Measurements from ENCODE around the gene DYNC1I1.

Gene DYNC1I1

DNA sequence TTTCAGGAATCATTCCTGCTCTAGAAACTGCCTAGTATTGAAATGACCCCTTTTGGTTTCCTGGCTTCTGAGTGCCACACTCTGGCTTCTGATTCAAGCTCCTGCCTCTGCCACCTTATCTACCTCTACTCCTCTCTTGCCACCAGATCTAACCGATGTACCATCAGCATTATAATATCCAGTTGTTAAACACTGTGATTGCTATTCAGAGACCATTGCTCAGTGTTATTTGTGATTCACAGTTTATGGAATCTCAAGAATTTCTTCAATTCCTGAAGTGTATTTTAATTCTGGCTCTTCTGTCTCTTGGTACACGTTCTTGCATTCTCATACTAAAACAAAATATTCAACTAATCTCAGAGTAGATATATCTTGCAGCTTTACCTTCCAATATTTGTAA lies 88.7 kb downstream of the DYNC1I1 start:
- DNase-seq = no peak

DNA sequence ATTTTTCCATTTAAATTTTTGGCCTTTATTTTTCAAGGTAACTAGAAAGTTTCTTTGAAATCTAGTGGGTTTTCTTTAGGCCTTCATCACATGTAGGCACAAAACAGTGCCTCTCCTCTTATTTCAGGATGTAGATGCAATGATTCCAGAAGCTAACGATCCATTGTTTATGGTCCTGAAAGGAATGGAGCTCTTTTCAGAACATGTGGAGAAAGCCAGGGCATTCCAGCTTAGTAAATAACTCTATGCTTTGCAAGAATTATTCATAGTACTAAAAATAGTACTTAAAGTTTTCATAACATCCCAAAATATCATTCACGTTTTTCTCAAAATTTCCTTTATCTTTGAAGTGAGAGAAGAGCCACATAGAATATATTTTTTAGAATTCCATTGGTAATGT lies 91.3 kb downstream of the DYNC1I1 start:
- DNase-seq = no peak

DNA sequence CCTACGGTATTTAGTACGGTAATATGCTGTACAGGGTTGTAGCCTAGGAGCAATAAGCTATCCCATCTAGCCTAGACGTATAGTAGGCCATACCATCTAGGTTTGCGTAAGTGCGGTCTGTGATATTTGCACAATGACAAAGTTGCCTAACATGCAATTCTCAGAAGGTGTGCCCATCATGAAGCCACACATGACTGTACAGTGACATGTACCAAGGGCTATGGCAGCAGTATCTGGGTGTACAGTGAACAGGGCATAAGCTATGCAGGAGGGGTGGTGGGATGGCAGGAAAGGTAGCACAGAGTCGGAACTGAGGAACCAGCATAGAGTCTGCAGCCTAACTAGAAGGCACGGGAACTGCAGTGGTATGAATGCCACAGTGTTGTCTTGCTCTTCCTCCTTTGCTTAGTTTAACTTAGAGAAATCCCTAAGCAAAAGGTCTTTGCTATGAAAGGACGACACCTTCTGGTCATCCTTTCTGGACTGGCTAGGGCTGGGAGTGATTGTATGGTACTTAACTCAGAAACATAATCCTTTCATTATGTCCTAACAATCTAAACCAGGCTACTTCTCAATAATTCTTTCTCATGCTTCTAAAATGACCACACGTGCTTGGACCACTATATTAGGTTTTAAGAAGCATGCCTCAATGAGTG lies 93.5 kb downstream of the DYNC1I1 start:
- DNase-seq = no peak

DNA sequence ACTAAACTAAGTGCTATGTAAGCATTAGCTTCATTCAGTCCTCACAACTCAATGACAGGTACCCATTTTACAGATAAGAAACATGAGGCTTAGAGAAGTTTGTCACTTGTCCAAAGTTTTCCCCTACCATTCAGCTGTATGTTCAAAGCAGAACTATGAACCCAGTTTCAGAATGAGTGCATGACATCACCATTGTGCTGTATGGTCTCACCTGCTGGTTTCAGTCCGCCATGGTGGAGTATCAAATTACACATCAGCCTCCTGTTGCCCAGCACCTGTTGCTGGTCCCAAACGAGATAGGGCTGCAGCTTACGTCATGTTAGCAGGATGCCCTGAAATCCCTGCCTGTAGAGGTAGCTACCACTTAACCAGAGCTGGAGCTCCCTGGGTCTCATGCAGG lies 95.0 kb downstream of the DYNC1I1 start:
- DNase-seq = peak; percentile 93

DNA sequence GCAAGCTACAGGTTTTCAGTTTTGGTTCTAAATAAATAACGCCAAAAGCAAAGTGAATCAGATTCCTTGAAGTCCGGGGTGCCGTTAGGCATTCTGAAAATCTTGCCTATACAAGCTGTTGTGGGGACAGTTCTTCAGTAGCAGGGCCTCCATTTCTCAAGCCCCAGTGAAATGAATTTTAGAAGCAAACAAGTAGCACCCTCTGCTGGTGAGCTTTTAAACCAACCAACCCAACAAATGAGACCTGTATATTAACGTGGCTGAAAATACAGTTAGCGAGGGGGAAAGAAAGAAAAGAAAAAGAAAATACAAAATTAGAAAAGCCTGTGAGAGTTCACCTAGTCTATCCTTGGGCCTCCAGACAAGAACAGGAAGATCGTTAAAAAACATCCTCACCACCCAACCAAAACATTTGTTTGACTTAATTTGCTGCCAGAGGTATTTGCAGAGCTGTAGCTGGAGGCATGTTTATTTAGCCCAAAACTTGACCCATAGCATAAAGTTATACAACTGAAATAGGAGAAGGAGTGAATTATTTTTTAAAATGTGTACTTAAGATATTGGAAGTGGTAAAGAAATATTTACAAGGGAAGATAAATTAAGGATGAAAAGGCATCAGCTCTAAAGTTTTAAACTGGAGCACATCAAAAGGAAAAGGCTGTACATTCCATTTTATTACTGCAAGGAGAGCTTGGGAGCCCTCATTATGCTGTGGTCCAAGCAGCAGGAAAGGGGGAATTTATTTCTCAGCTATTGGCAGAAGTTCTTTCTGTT lies 98.9 kb downstream of the DYNC1I1 start:
- DNase-seq = peak; percentile 13

DNA sequence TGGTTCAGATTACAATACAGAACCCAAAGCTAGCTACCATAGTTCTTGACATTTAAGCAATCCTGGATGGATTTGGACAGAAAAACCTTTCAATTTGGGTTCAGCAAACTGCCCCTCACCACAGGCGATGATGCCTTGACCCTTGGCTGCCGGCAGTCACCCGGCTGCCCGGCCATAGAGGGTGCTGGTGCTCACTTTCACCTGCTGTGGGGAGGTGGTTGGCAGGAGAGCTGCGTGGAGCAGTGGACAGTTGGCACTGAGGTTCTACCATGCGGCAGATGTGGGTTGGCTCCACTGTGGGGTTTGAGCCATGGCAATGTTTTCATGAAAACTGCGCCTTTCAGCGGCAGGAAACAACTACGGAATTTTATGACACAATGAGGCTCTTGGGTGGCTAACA lies 99.5 kb downstream of the DYNC1I1 start:
- DNase-seq = no peak

DNA sequence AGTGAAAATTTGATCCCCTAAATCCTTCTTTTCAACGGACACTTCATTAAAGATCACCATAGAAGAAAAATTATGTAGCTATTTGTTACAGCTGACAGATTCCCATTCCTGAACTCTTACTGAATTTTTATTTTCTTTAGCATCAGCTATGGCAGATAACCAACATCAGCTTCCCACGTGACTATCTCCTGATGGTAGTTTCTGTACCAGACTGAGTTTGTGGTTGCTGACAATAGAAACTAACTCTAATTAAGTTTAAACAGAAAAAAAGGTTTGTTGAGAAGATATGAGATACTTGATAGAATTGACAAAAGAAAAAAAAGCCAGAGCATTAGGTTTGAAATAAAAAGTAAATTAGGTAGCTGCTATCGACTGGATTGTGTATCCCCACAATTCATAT lies 101.8 kb downstream of the DYNC1I1 start:
- no peak for DNase-seq

DNA sequence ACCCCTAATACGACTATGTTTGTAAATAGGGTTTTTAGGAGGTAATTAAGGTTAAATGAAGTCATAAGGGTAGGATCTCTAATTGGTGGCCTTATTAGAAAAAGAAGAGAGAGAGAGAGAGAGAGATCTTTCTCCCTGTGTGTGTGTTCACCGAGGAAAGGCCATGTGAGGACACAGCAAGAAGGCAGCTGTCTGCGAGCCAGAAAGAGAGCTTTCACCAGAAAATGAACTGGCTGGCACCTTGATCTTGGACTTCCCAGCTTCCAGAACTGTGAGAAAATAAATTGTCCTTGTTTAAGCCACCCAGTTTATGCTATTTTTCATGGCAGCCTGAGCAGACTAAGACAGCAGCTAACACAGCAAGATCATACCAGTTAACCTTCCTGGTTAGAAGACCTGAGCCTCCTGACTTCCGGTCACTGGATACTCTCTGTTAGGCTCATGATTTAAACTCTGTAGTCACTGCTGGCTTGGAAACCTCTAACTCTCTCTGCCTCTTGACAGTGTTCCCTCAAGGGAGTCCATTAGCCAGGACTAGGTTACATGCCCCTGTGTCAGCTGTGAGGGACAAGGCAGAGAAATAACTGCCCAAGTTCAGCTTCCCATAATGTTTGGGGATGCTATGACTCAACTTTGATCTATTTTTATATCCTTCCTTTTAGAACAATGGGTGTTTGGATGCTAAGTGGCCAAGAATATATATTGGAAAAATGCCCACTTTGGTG lies 102.3 kb downstream of the DYNC1I1 start:
- DNase-seq = no peak

DNA sequence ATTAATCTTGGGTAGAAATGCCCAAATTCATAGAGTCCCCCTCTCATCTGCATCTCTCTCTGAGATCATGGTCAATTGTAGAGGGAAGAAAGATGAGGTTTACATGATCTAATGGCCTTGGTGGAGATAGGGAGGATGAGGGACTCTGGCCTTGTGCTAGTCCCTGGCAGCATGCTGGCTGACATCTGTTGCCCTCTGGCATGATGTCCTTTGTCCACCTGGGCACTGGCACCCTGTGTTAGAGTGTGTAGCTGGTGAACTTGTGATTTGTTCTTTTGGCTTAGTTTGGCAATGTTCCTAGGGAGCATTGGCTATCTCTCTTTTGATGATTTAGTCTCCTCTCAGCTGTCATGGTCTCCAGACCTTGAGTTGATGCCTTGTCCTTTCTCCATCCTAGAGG lies 103.2 kb downstream of the DYNC1I1 start:
- DNase-seq = no peak

DNA sequence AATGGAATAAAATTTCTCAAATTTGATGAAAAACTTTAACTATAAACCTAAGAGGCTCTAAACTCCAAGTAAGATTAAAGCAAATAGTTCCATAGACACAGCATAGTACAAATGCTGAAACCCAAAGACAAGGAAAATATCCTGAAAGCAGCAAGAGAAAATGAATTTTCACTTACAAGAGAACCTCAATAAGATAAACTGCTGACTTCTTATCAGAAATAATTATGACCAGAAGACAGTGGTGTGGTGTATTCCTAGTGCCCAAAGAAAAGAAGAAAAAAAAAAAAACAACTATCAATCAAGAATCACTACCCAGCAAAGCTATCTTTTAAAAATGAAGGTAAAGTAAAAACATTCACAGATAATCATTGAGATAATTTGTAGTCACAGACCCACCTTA lies 106.3 kb downstream of the DYNC1I1 start:
- no peak for DNase-seq

DNA sequence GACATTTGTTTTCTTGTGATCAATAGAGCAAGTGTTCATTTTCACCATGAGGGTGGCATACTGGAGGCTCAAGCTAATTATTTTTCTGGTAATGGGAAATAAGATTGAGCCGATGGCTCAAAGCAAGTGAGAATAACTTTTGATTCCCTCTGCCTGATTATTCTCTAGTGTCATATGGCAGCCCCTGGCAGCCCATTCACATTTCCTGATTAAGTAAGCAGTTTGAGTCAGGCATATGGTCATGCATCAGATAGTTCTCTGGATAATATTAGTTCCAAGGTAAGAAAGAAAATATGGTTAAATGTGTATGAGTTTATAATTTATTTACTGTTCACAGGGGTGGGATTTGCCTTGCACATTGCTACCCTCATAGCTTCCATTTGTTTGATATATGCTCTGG lies 109.2 kb downstream of the DYNC1I1 start:
- no peak for DNase-seq

DNA sequence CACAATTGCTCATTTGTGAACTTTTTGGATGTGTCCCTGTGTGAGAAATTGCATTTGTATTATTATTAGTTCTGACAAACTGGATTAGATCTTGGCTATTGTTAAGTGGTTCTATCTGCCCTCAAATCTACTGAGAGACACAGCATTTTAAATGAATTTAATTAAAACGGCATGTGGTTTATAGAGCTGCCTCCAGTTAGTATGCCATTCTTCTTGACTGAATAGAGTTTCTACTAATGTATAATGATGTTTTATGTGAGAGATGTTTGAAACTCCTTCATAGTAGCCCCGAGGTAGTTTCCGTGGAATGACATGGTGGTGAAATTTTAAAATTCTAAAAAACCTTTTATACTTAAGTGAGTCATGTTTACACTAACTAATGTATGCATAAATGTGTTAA lies 110.9 kb downstream of the DYNC1I1 start:
- no peak for DNase-seq

DNA sequence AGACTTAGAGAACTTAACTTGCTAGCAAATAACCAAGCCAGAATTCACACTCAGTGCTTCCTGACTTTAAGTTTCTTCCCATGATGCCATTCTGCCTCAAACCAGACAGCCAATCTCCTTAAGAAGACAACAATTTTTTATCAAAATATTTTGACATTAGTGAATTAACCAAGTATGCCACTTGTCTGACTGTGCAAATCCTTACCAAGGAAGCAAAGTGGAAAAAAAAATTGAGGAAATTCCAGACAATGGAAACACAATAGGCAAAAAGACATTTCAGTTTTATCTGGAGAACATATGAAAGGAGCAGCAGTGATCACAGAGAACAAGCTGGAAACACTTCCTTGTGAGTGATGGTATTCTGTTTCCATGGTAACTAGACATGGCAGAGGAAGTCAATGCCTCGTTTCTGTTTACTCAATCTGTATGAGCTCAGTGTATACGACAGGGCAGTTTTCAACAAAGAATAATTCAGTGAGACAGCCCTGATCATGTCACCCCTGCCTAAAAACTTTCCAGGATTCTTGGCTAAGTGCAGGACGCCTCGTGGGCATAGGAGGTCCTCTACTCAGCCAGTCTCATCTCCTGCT lies 114.2 kb downstream of the DYNC1I1 start:
- DNase-seq = peak; percentile 88

DNA sequence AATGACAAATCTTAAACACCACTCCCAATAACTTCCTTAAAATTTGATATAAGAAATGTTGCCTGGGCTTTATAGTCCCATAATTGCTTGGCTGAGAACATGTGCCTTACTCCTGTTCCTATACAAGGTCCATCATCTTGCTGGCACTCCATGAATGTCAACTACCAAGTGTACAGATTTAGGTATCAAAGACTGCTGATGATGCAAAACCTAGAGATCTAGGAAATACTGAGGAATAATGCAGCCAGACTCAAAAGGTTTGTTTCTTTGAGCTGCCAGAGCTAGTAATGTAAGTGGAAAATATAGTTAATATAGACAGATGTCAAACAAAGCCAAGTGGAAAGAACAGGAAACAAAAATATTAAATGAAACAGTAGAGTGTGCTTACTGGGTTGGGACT lies 121.1 kb downstream of the DYNC1I1 start:
- DNase-seq = no peak

DNA sequence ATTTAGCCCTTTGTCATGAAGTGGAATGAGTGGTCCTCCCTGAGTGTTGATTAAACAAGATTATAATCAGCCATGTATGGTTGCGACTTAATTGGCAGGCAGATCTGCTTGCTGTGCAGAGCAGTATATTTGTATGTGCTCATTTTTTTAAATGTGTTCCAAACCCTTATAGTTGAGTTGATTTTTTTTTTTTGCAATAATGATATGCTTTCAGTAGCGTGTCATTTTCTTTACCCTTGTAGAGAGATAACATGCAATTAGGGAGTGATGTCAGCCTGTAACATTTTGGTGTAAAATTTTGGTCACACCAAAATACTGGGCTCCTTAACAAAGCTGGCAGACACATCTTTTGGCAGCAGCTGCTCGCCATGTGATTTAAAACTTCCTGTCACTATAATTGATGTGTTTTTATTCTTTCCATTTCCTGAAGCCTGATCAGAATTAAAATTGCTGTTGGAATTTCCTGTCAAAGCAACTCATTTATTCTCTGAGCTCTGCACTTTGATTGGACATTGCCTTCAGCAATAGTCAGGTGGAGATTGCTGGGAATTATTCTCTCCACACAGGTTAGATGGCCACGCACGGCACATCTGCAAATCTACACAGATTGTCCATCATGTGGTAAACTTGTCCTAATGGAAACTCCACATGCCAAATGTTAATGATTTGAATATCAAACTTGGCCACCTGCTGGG lies 125.3 kb downstream of the DYNC1I1 start:
- peak; percentile 85 for DNase-seq

DNA sequence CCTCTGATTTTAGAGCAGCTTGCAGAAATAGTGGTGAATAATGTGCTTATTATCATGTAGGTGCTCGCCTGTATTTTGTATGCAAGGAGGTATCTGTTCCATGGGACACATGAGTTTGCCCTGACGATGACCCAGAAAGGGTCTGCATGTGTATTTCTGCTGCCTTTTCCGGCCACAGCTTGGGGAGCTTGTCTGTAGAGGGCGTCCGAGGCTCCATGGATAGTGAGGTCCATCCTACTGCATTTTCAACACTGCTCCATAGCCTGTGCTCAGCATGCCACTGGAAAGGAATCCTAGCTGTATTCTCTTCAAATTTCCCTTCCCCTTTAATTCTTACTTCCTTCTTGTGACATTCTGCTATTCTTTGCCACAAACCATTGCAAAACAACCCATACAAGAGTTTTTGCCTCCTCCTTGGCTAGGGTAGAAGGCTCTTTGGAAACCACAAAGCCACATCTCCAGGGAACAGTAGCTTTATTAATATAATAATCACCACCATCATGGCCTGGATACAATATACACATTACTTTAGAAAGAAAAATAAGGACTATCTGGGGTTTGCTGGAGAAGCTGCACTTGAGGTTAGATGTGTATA lies 127.7 kb downstream of the DYNC1I1 start:
- no peak for DNase-seq

DNA sequence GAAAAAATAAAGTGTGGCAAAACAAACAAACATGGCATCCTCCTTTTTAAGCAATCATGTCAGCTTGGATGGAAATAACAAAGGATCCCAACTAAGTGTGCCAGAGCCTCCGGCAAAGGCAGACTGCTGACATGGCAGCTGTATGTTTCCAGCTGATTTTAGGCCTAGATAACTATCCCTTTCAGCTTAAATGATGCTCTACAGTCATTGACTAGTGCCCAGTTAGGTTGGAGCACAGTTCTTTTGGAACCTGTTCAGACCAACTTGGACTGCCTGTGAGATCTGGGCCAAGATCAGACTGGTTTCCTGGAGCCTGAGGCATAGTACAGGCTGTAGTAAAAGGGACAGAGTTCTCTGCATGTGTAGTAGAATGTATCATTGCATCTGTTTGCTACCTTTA lies 128.7 kb downstream of the DYNC1I1 start:
- DNase-seq = no peak

DNA sequence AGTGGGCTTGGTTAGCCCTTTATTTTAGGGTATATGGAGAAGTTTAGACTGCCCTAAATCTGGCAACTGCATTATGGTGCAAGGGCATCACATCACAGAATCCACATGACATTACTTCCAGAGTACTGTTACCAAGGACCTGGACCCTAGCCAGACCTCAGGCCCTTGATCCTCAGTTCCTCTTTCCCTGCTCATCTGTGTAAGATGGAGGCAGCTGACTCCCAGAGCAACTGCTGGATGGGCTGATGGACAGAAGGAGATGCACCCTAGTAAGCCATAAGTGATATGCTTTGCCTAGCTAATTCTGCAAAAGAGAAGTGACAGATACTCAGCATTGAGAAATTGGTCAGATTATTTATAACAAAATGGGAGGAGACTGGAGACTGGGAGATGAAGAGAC lies 131.7 kb downstream of the DYNC1I1 start:
- peak; percentile 7 for DNase-seq

DNA sequence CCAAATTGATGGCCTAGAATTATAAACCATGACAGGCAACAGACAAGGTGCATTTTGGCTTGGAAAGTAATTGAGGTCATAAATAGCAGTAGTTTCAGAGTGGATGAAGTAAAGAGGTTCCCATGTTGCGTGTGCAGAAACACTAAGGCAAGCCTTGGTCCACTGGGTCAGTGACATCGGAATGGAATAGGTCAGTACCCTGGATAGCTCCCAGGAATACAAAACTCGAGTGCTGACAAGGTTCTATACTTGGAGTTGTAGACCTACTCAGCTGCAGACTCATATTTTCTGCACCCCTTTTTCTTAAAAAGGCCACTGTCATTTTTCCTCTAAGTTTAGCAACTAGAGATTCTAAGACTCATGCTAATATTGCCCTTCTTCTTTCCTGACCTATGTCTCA lies 132.8 kb downstream of the DYNC1I1 start:
- no peak for DNase-seq

DNA sequence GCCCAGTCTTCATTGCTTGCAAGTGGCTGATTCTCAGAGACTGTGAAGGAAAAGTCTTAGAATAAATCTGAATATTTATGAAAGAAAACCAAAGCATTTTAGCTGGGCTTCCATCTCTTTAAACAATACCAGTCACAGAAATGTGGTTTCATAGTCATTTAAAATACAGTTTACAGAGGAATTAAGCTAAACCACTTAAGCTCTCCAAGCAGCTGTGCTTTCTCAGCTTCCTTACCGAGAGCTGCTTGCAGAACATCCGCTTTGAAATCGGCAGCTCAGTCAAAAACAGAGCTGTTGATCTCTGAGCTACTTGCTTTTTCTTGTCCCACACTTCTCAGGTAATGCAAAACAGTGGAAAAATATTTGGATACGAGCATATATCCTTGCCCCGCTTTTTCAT lies 134.5 kb downstream of the DYNC1I1 start:
- DNase-seq = no peak

DNA sequence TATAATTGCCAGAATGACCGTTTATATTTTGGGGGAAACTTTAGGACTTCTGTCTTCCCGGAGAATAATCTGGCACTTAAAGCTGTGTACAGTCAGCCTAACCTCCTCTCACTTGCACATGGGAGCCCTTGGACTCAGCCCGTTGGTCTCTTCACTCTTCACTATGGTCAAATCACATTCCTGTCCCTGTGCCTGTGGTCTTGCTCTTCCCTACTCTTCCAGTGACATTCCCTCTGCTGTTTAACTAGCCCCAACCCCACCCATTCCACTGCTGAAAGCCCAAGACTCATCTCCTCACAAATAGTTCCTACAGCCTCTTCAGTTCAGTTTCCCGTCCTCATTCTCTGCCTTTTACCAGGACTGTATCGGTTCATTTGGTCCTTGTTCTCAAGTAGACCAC lies 135.0 kb downstream of the DYNC1I1 start:
- no peak for DNase-seq

DNA sequence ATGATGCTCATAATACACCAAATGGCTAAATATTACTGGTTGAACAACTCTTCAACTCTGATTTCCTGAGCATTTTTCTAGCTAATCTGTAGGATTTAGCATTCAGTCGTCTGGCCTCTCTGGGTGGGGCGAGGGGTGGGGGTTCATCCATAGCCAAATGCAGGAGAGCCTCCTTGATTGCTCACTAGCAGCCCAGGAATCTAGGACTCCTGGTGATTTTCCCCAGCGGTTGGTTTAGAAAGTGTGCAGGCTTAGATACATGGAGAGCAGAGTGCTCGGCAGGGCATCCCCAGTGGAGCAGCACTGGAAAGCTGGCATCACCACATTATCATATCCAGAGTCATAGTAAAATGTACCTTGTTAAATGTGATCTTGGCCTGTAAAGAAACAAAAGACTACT lies 136.1 kb downstream of the DYNC1I1 start:
- DNase-seq = no peak

DNA sequence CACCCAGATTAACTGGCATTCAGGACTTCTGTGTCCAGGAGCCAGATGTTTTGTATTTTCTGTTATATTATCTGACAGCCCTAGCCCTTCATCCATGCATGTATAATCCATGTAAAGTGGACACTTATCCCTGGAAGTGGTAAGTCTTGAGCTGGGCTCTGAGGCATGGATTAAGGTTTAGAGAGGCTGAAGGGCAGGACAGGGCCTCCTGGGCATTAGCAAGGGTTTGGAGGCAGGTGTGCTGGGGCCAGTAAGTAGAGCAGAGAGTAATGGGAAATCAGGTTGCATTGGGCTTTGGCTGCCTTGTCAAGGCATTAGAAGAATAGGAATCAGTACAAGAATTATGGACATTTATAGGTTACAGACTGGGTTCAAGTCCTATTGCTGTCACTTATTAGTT lies 138.0 kb downstream of the DYNC1I1 start:
- no peak for DNase-seq
